Right hindlimb (tissue), 1 donor: ENCODE measurements around the gene FLT4.

Experiments used
- DNase-seq: peaks from one replicate; pipeline ENCODE4 v3.0.0-alpha.2; 2018

Gene FLT4

DNA sequence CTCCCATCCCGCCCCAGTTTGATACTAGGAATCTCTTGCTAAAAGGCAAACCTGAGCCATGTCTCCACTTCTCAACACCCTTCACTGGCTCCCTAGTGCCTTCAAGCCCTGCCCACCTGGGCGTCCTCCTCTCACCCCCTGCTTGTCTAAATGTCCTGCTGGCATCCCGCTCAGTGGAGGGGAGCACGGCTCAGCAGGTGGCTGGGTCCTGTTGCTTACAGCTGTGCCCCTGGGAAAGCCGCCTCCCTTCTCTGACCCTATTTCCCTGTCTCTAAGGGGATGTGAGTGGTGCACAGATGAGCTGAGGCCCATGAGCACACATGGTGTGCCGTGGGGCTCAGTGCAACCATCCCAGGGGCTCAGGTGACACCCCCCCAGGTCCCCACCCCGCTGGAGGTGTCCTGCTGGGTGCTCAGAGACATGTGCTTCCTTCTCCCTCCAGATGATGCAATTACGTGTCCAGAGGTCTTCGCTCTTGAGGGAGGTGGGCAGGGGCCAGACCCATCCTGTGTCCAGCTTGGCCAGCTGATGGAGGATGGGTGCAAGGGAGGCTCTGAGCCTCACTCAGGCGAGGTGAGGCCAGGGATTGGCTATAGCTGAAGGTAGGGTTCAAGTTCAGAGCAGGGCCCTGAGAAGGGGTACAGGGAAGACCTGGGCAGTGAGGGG, 24.1 kb downstream of the FLT4 start:
- no peak for DNase-seq

DNA sequence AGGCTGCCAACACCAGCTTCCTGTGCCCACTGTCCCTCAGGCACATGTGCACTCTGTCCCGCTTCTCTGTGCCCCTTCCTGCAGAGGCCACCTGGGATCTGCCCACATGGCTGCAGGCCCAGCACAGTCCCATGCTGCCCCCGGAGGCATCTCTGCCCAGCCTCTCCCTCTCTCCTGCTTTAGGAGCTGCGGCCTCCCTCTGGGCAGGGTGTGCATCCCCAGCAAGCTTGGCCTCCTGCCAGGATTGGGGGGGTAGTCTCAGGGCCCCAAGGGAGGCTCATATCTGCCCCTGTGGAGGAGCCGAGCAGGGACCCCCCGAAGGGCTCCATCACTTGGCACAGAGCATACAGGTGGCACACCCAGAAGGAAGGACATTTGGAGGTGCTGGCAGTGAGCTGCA, 24.8 kb downstream of the FLT4 start:
- DNase-seq: no peak

DNA sequence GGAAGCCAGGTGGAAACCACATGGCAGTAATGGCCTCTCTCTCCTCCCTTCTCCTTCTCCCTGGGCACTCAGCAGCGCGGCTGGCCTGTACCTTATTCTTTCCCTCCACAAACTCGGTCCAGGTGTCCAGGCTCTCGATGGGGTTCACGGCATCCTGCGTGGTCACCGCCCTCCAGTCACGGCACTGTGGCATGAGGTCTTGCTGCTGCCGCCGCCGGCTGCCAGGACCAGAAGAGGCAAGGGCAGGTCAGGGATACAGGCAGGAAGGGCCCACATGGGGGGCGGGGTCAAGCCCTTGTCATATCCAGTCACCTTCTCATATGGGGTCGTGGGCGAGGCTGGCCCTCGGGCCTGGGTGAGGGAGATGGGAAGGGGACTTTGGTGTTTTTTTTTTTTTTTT, 25.6 kb downstream of the FLT4 start:
- DNase-seq: no peak

DNA sequence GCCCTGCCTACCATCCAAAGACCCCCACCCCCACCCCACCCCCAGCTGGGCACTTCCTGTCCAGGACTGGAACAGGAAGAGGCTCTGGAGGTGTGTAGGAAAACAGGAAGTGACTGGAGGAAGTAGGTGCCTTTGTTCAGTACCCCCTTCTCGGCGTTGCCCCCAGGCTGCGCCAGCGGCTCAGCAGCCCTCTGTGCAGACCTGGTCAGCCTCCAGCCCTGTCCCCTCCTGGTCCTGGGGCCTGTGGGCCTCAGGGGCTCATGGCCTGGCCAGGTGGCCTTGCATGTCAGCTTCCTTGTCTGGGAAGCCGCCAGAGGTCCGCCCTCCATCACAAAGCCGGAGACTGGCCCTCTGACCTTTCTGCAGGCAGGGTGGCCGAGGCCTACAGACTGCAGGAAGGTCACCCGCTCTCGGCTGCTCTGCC, 26.0 kb downstream of the FLT4 start:
- no peak for DNase-seq

DNA sequence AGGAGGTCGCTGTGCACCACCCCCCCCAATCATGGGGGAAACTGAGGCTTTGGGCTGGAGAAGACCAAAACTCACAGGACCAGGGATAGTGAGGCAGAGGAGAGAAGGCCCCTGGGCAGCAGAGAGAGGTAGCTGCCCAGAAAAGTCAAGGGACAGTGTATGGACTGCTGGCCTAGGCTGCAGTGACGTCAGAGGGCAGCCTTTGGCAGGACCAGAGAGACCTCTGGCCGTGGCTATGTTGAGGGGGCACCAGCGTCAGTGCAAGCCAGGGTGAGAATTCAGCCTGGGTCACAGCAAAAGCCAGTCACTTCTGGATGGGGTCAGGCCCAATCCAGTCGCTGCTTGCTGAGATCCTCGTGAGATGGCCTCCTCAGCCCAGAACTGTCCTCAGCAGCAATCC, 26.5 kb downstream of the FLT4 start:
- DNase-seq: no peak

DNA sequence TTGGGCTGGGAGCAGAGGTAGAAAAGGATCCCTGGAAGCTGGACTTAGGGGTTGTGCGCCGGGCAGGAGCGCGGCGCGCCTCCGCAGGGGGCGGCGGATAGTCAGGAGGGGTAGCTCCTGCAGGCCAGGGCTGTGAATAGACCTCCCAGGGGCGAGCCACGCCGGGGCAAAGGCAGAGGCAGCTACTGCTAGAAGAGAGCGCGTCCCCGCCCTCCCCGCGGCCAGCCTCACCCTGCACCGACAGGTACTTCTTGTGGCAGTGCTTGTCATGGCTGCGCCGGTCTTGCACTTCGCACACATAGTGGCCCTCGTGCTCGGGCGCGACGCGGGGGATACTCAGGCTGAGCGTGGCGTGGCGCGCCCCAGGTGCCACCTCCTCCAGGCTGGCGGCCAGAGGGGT, 28.1 kb downstream of the FLT4 start:
- no peak for DNase-seq

DNA sequence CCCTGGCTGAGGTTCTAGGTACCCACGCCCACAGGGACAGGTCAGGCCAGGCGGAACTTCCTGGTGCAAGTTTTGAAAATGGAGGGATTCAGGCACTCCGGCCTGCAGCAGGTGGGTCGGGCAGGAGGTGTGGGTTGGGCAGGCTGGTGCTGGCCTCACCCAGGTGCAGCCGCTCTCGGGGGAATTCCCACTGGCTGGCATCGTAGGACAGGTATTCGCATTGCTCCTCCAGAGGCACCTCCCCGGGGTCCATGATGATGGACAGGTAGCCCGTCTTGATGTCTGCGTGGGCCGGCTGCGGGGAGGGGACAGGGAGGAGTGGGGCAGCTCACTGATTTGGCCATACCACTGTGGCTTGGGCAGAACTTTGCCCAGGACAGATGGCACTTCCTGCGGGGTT, 29.4 kb downstream of the FLT4 start:
- DNase-seq: no peak

DNA sequence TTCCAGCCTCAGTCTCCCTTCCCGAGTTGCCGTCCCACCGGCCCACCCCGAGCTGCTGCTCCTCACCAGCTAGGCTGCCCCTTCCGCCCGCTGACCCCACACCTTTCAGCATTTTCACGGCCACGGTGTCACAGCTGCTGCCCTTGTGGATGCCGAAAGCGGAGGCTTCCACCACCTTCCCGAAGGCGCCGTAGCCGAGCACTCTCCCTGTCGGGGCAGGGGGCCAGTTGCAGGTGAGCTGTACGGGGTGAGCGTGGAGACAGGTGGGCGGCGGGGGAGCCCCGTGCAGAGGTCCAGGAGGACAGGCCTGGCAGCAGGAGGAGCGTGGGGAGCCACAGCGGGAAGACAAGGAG, 29.9 kb downstream of the FLT4 start:
- DNase-seq: no peak

DNA sequence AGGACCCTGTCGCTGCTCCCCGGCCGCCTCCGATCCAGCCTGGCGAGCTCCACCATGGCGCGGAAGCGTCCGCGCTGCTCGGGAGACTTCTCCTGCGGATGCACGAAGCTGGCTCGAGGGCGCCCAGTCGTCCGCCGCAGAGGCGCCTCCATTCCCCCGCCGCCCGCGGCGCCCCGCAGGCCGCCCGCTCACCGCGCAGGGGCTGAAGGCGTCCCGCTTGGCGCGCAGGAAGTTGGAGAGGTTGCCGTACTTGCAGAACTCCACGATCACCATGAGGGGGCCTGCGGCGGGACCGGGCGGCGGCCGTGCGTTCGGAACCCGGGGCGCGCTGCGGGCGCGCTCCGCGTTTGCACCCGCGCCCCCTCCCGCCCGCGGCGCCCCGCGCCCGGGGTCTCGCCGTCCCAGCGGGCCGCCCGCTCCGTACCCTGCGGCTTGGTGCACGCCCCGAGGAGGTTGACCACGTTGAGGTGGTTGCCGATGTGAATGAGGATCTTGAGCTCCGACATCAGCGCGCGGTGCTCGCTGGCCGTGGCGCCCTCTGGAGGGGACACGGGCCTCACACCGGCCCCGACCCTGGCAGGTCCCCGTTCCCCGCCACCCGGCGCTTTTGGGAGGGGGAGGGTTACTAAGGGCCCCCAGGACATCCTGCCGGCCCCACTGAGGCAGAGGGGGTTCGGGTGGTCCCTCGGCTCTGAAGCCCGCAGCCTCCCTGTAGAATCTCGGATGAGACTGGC, 30.4 kb downstream of the FLT4 start:
- peak; percentile 65 for DNase-seq

DNA sequence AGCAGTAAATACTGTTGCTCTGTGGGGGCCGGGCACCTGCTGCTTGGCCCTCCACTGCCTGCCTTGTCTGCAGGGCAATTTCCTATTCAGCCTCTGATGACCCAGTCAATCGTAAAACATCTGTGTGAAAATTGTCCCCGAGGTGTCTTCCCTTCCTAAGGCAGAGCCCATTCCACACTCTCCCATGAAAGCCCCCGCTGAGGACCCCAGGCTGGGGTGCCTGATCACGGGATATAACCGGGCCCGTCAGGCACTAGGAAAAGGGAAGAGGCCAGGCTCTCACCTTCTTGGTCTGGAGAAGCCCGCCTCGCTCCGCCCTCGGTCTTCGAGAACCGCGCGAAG, 30.9 kb downstream of the FLT4 start:
- DNase-seq: no peak

DNA sequence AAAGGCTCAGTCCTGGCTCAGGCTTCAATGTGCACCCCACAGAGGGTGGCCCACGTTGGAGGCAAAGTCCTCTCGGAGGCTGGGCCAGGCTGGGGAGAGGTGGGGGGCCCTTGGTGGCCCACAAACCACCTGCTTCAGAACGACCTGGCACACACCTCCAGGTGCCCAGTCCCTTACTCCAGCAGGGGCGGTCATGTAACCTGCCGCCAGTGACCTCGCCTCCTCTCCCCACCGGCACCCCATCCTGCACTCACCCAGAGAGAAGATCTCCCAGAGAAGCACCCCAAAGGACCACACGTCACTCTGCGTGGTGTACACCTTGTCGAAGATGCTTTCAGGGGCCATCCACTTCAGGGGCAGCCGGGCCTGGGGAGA, 35.6 kb downstream of the FLT4 start:
- DNase-seq: no peak

DNA sequence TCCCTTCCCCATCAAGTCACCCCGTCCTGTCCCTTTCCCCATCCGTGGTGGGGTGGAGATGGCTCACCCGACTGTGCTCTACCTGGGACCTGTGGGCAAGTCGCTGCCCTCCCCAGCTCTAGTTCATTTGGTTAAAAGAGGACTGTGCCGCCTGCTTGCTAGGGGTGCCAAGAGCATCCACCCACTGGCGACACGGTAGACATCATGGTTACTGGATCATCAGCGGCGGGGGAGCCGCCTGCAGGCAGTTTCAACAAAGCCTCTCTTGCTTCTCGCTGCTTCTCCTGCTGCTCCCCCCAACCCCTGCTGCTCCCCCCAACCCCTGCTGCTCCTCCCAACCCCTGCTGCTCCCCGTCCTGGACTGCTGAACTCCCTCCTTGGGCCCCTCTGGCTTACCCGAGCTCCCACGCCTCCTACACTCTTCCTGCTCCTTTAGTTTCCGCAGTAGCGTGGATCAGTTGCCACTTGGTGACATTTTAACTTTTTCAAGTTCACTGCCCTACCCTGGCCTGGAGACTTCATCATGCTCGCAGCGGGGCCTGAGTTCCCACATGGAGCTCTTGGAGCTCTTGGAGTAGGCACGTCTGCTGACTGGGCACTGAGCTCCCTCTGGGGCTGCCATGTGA, 36.1 kb downstream of the FLT4 start:
- no peak for DNase-seq

DNA sequence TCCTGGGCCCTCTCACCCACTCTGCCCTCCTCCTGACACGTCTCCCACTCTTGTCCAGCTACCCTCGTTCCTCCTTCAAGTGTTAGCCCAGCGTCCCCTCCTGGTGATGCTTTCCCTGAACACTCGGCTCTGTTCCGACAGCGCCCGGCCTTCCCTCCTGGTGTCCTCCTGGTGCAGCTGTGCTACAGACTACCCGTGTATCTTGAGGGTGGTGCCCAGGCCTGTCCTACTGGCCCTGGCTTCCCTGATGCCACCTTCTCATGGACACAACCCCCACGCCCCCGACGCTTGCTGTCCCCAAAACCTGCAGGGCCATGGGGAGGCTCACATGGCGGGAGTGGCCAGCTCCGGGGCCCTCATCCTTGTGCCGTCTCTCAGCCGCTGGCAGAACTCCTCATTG, 36.7 kb downstream of the FLT4 start:
- DNase-seq: no peak

DNA sequence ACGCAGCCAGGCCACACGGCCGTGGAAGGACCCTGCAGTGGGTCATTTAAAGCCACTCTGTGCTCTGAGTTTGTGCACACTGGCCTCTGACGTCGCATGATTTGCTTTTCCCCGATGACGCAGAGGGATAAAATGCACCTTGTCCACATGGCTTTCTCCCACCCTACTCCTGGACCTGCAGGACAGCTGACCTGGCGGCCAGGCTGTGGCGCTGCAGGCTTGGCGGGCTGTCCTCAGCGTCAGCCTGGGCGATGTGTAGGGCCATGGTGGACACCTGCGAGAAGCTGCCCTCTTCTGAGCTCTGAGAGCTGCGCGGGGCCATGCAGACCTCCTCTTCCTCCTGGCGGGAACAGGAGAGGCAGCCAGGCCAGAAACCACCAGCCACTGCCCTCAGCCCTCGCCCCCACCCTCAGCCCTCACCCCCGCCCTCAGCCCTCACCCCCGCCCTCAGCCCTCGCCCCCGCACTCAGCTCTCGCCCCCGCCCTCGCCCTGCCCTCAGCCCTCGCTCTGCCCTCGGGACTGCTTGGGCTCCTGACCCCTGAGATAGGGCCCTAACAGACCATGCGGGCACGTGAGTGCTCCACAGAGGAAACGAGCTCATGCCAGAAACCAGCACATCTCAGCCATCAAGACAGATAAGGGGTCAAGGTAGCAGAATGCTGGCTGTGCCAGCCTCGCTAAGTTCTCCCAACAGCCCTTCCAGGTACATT, 38.1 kb downstream of the FLT4 start:
- DNase-seq: no peak

DNA sequence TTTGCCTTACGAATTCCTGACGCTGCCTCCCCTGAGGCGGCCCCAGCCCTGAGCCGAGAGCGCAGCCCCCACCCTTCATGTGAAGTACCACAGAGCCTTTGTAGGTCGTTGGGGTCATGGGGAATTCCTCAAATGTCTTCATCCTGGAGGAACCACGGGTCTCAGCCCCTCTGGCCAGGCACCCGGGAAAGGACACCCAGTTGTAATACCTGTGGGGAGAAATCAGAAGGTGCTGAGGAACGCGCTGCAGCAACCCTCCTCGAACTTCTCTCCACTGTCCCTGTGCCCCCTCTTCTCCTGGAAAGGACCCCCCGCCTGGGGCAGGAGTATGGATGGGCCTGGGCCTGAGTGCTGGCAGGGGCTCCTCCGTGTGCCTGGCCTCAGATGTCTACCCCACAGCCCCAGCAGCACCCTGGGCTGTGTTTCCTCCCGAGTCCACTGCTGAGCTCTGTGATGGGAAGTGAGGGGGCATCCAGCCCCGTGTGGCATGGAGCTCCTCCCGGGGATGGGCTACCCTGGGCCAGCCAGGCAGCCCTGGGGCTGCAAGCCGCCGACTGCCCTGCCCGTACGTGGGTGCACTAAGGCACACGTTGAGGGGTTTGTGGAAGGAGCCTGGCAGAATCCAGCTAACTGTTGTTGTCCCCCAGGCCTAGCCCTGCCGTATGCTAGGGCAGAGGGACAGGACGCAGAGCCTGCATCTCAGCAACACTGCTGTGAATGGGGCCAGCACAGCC, 39.4 kb downstream of the FLT4 start:
- DNase-seq: no peak

DNA sequence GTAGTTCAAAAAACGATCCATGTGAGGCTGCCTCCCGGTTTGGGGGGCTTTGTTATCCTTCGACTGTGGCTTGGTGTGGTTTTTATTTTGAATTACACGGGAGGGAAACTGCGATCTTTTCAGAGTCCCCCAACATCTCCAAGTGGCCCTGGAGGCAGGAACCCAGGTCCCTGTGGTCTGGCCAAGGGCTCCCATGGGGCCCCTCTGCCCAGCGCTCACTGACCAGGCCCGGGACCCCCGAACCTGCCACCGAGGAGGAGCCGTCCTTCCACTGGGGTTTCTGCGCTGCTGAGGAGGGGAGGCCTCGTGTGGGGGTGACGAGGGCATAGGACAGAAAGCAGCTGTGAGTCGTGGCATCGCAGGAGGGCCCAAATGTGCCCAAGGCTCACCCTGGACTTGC, 40.0 kb downstream of the FLT4 start:
- DNase-seq: no peak

DNA sequence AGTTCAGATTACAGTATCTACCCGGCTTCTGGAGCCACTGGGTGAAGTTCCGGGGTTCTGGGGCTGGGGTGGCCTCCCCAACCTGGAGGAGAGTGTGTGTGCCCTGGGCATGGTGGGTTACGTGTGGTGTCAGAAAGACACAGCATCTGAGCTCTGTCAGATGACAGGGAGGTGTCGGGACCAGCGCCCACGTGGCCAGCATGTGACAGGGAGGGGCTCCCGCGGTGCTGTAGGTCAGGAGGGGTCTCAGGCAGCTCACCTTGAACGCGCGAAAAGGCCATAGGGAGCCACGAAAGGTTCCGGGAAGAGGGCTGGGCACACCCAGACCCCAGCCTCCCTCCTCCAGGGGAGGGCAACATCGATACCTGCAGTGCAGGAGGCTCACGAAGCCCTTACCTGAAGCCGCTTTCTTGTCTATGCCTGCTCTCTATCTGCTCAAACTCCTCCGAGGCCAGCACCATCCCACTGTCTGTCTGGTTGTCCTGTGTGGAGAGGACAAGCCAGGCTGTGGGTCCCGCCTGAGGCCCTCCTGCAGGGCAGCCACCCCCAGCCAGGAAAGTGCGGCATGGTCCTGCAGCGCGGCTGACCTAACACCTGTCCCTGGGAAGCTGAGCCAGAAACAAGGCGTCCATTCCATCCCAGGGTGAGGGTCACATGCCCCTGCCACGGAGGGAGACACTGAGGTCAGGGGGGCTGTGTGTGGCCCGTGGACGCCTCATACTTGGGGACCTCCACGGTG, 40.7 kb downstream of the FLT4 start:
- no peak for DNase-seq

DNA sequence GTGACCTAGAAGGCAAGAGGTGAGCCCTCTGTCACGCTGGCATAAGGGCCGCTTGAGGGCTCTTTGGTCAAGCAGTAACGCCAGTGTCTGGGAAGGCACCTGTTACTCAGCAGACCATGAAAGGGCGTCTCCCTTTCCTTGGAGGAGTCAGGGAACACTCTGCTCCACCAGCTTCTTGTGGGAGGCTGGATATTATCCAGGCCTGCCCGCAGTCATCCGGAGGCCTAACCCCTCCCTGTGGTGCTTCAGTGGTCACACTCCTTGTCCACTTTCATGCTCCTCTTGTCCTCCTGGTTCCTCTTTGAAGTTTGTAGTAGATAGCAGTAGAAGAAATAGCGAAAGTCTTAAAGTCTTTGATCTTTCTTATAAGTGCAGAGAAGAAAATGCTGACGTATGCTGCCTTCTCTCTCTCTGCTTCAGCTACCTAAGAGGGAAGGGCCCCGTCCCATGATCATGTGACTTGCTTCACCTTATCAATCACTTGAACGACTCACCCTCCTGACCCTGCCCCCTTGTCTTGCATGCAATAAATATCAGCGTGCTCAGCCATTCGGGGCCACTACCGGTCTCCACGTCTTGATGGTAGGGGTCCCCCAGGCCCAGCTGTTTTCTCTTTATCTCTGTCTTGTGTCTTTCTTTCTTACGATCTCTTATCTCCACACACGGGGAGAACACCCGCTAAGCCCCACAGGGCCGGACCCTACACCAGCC, 41.4 kb downstream of the FLT4 start:
- no peak for DNase-seq

DNA sequence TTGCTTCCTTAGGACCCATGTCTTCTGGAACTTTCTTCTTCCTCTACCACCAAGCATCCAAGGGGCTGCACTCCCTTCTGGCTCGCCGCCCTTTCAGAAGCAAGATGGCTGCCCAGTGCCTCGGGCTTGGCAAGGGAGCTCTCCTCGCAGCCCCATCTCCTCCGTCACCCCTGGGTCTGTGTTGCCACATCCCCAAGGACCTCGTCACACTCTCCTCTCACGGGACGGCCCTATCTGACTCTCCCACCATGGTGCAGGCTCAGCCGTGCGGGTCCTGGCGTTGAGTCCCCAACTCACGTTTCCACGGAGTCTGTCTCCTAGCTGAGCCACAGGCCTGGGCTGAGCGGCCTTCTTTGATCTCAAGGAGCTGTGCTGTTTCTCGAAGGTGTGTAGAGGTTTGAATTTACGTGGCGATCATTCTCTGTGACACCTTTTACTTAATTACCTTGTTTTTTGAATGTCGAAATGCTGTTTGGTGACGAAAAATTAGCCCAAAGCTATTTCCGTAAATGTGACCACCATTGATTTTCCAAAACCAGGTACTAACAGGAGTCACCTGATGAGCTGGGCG, 43.1 kb downstream of the FLT4 start:
- no peak for DNase-seq

DNA sequence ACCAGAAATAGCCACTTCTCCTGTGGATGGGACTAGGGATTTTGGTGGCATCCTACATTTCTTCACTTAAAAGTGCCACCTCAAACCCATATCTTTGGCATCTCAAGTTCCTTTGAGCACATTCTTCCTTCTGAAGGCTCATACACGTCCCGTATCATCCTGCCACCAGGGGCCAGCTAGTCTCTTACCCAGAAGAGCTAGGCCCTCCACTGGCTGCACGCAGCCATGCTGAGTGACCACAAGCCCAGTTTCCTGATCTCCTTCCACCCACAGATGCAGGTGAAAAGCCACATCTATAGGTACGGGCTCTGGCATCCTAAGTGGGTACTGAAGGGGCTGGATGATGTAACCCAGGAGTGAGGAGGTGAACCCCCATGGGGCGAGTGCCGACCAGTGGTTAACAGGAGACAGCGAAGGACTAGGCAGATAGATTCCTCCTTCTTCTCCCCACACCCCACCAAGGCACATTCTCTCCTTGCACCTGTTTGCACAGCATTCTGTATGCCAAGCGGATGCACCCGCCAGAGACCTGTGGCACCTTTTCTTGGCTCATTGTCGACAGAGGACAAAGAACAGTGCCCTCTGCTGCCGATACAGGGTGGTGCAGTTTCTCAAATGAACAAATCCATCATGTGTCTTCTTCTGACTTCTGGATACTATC, 43.7 kb downstream of the FLT4 start:
- DNase-seq: no peak

DNA sequence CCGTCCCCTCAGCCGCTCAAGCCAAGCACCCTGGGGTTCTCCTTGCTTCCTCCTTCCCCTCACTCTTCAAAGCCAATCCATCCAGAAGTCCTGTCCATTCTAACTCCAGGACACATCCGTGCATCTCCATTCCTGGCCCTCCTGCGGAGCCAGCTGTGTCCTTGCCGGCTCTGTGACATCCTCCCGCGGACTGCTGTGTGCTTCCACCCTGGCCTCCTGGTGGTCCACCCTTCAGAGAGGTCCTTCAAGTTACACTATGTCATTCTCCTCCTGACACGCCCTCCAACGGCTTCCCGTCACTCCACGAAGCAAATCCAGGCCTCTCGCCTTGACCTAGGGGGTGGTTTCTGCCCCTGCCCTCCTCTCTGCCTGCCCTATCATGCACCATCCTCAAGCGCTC, 45.1 kb downstream of the FLT4 start:
- no peak for DNase-seq
